ENCODE results near the gene BIN1. TPM values are rescaled to one million over a fixed set of nuclear protein-coding genes. Genes with fewer than 3 reads are reported as not detected.

BIN1 gene
- total and polyA plus RNA-seq, 2 experiments from 2014 or later = 23.9 to 33.0 TPM

DNA sequence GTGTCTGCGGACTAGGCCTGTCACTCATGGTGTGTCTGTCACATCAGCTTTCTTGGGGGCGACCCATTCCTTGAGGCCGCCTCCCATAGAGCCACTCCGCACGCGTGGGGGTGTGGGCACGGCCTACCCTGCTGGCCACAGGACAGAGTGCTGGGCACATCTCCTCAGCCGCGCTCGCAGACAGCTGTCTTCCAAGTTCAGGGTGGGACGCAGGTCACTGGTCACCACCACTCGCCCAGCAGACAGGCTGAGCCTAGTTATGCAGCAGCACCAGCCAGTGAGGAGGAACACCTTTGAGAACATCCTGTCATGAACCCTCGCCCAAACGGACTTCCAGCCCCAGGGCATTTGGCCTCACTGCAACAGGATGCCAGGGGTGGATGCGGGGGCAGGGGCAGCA, 30.8 kb upstream of the BIN1 start:
- no peak for DNase-seq
- no peak overlapping the region for H3K27ac ChIP-seq
- H3K36me3 ChIP-seq (ENCODE audit: low read depth) = no peaks in the 10 kb centered on the region
- no peaks in the 10 kb centered on the region for H3K27me3 ChIP-seq (replicated peaks; ENCODE audit: insufficient read depth)
- no peak overlapping the region for H3K9ac ChIP-seq
- H3K4me3 ChIP-seq = no peak overlapping the region
- H3K4me2 ChIP-seq (ENCODE audit: unreplicated experiment) = no peak overlapping the region
- no peaks in the 10 kb centered on the region for H4K20me1 ChIP-seq (ENCODE audit: insufficient read depth)
- H3K9me2 ChIP-seq (ENCODE audit: insufficient read depth) = no peaks in the 10 kb centered on the region
- H3K9me3 ChIP-seq (ENCODE audit: low read depth) = no peaks in the 10 kb centered on the region
- peaks cover 2% of the 10 kb centered on the region; the same call in 1 of the 2 replicates for H3F3A ChIP-seq (ENCODE audit: insufficient read depth)
- in situ Hi-C loops (cut with MboI) = no loop called here
- TF ChIP-seq EZH2phosphoT487 (IDR thresholded peaks at IDR 0.05; ENCODE audit: insufficient read depth, low read depth) (no peak), EZH2 (IDR thresholded peaks at IDR 0.05; ENCODE audit: insufficient read depth, poor library complexity, severe bottlenecking) (no peak)
- peaks cover 1% of the 10 kb centered on the region; the same call in 1 of the 2 replicates for H3K4me1 ChIP-seq (ENCODE audit: insufficient read depth)
- WGBS, 2 experiments (ENCODE audit: low coverage in 1 of 2, low lambda C conversion rate in 2 of 2, missing lambda C conversion rate in 2 of 2) = 79 to 81% methylated on average over 14 to 15 of the region's 15 CpGs
- no peak overlapping the region for H2AFZ ChIP-seq
- no peaks in the 10 kb centered on the region for H3K79me2 ChIP-seq (ENCODE audit: insufficient read depth)

DNA sequence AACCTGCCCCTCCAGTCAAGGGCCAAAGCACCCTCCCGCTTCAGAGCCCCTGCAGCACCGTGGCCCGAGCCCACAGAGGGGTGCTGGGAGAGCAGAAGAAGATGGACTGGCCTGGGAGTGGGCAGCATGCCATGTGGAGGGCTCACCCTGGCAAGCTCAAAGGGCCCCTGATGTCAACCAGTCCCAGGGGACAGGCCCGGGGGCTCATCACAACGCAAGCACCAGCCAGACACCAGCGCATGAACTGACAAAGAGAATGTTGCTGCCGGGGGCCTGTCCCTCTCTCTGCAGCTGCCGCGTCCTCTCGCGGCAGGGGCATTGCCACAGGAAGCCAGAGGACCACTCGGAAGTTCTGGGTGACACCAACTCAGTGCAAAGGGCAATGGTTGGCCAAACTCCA, 30.3 kb upstream of the BIN1 start:
- no peaks in the 10 kb centered on the region for H3K9me2 ChIP-seq (ENCODE audit: insufficient read depth)
- no peak overlapping the region for H3K4me3 ChIP-seq
- H2AFZ ChIP-seq = no peak overlapping the region
- TF ChIP-seq EZH2phosphoT487 (IDR thresholded peaks at IDR 0.05; ENCODE audit: insufficient read depth, low read depth) (no peak), EZH2 (IDR thresholded peaks at IDR 0.05; ENCODE audit: insufficient read depth, poor library complexity, severe bottlenecking) (no peak)
- no peaks in the 10 kb centered on the region for H3K79me2 ChIP-seq (ENCODE audit: insufficient read depth)
- no peak overlapping the region for H3K27ac ChIP-seq
- H3F3A ChIP-seq (ENCODE audit: insufficient read depth) = no peaks in the 10 kb centered on the region
- no peaks in the 10 kb centered on the region for H4K20me1 ChIP-seq (ENCODE audit: insufficient read depth)
- H3K36me3 ChIP-seq (ENCODE audit: low read depth) = no peaks in the 10 kb centered on the region
- no peak for DNase-seq
- H3K4me2 ChIP-seq (ENCODE audit: unreplicated experiment) = no peak overlapping the region
- H3K27me3 ChIP-seq (replicated peaks; ENCODE audit: insufficient read depth) = no peaks in the 10 kb centered on the region
- in situ Hi-C loops (cut with MboI) = no loop called here
- H3K4me1 ChIP-seq (ENCODE audit: insufficient read depth) = no peaks in the 10 kb centered on the region
- 96 to 97% methylated on average over 10 to 12 of the region's 12 CpGs for WGBS, 2 experiments (ENCODE audit: low coverage in 1 of 2, low lambda C conversion rate in 2 of 2, missing lambda C conversion rate in 2 of 2)
- no peaks in the 10 kb centered on the region for H3K9me3 ChIP-seq (ENCODE audit: low read depth)
- H3K9ac ChIP-seq = no peak overlapping the region

DNA sequence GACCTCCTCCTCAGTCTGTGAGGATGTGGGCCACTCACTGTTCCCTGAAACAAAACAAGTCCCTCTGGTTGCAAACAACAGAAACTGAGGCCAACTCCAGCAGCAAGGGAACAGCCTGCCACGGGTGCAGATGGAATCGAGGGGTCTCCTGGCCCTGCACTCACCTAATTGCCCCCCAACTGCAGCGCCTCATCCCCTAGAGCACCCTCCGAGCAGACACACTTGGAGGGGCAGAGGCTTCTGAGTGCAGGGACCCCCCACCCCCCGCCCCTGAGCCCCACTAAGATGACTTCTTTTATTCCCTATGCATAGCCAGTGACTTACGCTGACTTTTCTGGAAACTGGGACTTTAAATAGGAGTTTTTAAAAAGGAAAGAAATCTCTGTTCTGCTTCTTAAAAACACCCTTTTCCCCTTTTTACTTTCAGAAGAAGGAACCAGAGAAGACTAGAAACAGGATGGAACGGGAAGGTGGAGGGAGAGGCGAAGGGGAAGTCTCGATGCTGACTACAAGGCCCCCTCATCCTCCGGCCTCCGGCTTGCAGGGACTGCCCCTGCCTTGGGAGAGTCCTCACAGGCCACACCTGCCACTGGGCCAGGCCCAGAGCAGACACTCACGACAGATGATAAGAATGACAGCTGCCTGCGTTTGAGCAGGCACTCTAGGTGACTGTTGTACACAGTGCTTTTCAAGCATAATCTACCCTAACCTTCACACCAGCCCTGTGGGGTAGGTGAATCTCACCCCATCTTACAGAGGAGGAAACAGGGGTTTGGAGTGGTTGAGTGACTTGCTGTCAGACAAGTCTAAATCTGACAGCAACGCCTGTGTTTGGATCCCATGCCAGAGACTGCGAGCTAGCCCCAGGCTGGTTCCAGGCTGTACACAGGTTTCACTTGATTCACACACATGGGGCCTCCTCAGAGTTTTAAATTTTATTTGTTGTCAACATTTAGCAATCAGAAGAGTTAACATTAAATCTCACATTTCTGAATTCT, 28.2 kb upstream of the BIN1 start:
- no peaks in the 10 kb centered on the region for H3K9me2 ChIP-seq (ENCODE audit: insufficient read depth)
- H3F3A ChIP-seq (ENCODE audit: insufficient read depth) = no peaks in the 10 kb centered on the region
- no peaks in the 10 kb centered on the region for H3K36me3 ChIP-seq (ENCODE audit: low read depth)
- H4K20me1 ChIP-seq (ENCODE audit: insufficient read depth) = no peaks in the 10 kb centered on the region
- no peaks in the 10 kb centered on the region for H3K27me3 ChIP-seq (replicated peaks; ENCODE audit: insufficient read depth)
- no peak overlapping the region for H2AFZ ChIP-seq
- TF ChIP-seq EZH2phosphoT487 (IDR thresholded peaks at IDR 0.05; ENCODE audit: insufficient read depth, low read depth) (no peak), EZH2 (IDR thresholded peaks at IDR 0.05; ENCODE audit: insufficient read depth, poor library complexity, severe bottlenecking) (no peak)
- no peak overlapping the region for H3K9ac ChIP-seq
- H3K4me2 ChIP-seq (ENCODE audit: unreplicated experiment) = no peak overlapping the region
- in situ Hi-C loops (cut with MboI) = no loop called here
- no peak for DNase-seq
- no peak overlapping the region for H3K4me3 ChIP-seq
- WGBS, 2 experiments (ENCODE audit: low coverage in 1 of 2, low lambda C conversion rate in 2 of 2, missing lambda C conversion rate in 2 of 2) = 82 to 90% methylated on average over 15 of the region's 15 CpGs
- H3K27ac ChIP-seq = no peak overlapping the region
- no peaks in the 10 kb centered on the region for H3K9me3 ChIP-seq (ENCODE audit: low read depth)
- no peaks in the 10 kb centered on the region for H3K4me1 ChIP-seq (ENCODE audit: insufficient read depth)
- no peaks in the 10 kb centered on the region for H3K79me2 ChIP-seq (ENCODE audit: insufficient read depth)

DNA sequence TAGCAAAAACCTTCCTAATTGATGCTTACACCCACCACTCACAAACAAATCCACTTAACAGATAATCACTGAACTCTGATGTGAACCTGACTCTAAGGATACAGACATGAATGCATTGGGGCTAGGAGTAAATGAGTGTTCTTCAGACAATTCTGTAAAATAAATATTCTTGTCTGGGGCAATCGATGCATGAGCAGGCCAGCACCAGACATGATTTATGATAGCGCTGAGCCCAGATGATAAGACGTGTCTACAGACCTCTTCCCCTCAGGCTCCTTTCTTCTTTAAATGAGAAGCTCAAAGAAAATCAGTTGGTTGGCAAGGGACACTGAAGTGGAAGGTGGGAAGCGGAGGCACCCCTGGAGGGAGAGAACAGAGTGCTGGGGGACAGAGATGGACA, 27.3 kb upstream of the BIN1 start:
- no peaks in the 10 kb centered on the region for H4K20me1 ChIP-seq (ENCODE audit: insufficient read depth)
- TF ChIP-seq EZH2phosphoT487 (IDR thresholded peaks at IDR 0.05; ENCODE audit: insufficient read depth, low read depth) (no peak), EZH2 (IDR thresholded peaks at IDR 0.05; ENCODE audit: insufficient read depth, poor library complexity, severe bottlenecking) (no peak)
- H3K27ac ChIP-seq = no peak overlapping the region
- H3K4me3 ChIP-seq = no peak overlapping the region
- no peaks in the 10 kb centered on the region for H3K27me3 ChIP-seq (replicated peaks; ENCODE audit: insufficient read depth)
- H3K4me2 ChIP-seq (ENCODE audit: unreplicated experiment) = no peak overlapping the region
- H3K36me3 ChIP-seq (ENCODE audit: low read depth) = no peaks in the 10 kb centered on the region
- WGBS, 2 experiments (ENCODE audit: low coverage in 1 of 2, low lambda C conversion rate in 2 of 2, missing lambda C conversion rate in 2 of 2) = 85 to 89% methylated on average over 4 of the region's 4 CpGs
- no peaks in the 10 kb centered on the region for H3F3A ChIP-seq (ENCODE audit: insufficient read depth)
- H3K79me2 ChIP-seq (ENCODE audit: insufficient read depth) = no peaks in the 10 kb centered on the region
- no peak overlapping the region for H3K9ac ChIP-seq
- no peak overlapping the region for H2AFZ ChIP-seq
- H3K9me2 ChIP-seq (ENCODE audit: insufficient read depth) = no peaks in the 10 kb centered on the region
- H3K4me1 ChIP-seq (ENCODE audit: insufficient read depth) = no peaks in the 10 kb centered on the region
- no peak for DNase-seq
- in situ Hi-C loops (cut with MboI) = no loop called here
- H3K9me3 ChIP-seq (ENCODE audit: low read depth) = no peaks in the 10 kb centered on the region
